ENCODE results near the gene SPAG5. TPM values are rescaled to one million over a fixed set of nuclear protein-coding genes. Genes with fewer than 3 reads are reported as not detected.

The SPAG5 gene
- total and polyA plus RNA-seq, 2 experiments from 2014 or later: 99.6 to 104 TPM

- Mint-ChIP-seq H3K9me3 (no peaks in the 10 kb centered on the region), H3K4me3 (no peak overlapping the region), H3K27ac (no peak overlapping the region), H3K36me3 (ENCODE audit: low read depth) (peaks cover 46% of the 10 kb centered on the region), H3K4me1 (peaks cover 15% of the 10 kb centered on the region), H3K27me3 (ENCODE audit: insufficient read depth, low read depth, poor library complexity) (peaks cover 9% of the 10 kb centered on the region)
- Histone ChIP-seq H4K20me1 (replicated peaks; ENCODE audit: insufficient read depth) (peaks cover 14% of the 10 kb centered on the region; the same call in 1 of the 2 replicates), H2AFZ (no peak overlapping the region), H3K27me3 (ENCODE audit: insufficient read depth) (no peaks in the 10 kb centered on the region), H3K4me2 (no peak overlapping the region), H3K4me1 (ENCODE audit: insufficient read depth) (peaks cover 13% of the 10 kb centered on the region; the same call in 1 of the 2 replicates), H3K79me2 (replicated peaks; ENCODE audit: insufficient read depth) (no peaks in the 10 kb centered on the region), H3K4me3 (no peak overlapping the region), H3F3A (replicated peaks; ENCODE audit: low read depth) (peaks cover 15% of the 10 kb centered on the region), H3K27ac (ENCODE audit: low read depth) (no peak overlapping the region; the same call in 1 of the 2 replicates), H3K36me3 (ENCODE audit: insufficient read depth) (peaks cover 49% of the 10 kb centered on the region), H3K9me2 (ENCODE audit: insufficient read depth) (no peaks in the 10 kb centered on the region)
- no peak for ATAC-seq
- TF ChIP-seq CTCF (conservative IDR thresholded peaks at IDR 0.05; ENCODE audit: low read depth in 2 of 2) (no peak), NANOG (IDR thresholded peaks at IDR 0.05; ENCODE audit: borderline replicate concordance) (no peak), REST (IDR thresholded peaks at IDR 0.05; ENCODE audit: unreplicated experiment) (no peak), EZH2 (IDR thresholded peaks at IDR 0.05; ENCODE audit: low read depth, unreplicated experiment) (no peak), ZNF114 (CRISPR knock-in tag; IDR thresholded peaks at IDR 0.05) (no peak), ZNF331 (CRISPR knock-in tag; IDR thresholded peaks at IDR 0.05; ENCODE audit: low read depth) (no peak), ETS1 (IDR thresholded peaks at IDR 0.05) (no peak), JUNB (IDR thresholded peaks at IDR 0.05; ENCODE audit: unreplicated experiment) (no peak)
- DNase-seq (ENCODE audit: low spot score): no peak
Measured at GRCh38 chr17:28578246-28579195, 20.3 kb downstream of the SPAG5 start.

Data from GM23338 (cell line).